ENCODE results near the gene GPR156. TPM values are rescaled to one million over a fixed set of nuclear protein-coding genes. Genes with fewer than 3 reads are reported as not detected.

The GPR156 gene
- total RNA-seq, 2 donors from 2014 or later: not detected

GRCh38 chr3:120203016-120203415, 82.0 kb downstream of the GPR156 start:
- Mint-ChIP-seq H3K9me3 (no peaks in the 10 kb centered on the region), H3K27ac (no peak overlapping the region), H3K4me3 (no peak overlapping the region), H3K36me3 (ENCODE audit: insufficient read depth in 2 of 2) (no peaks in the 10 kb centered on the region), H3K27me3 (ENCODE audit: low read depth) (no peaks in the 10 kb centered on the region), H3K4me1 (ENCODE audit: low read depth) (no peaks in the 10 kb centered on the region)
- DNase-seq: no peak
- ATAC-seq (replicated peaks in 1 of 2): no peak

- ATAC-seq (replicated peaks in 1 of 2) (no peak), DNase-seq (no peak)
- Mint-ChIP-seq H3K27ac (no peak overlapping the region), H3K4me3 (no peak overlapping the region), H3K36me3 (ENCODE audit: insufficient read depth in 2 of 2) (no peaks in the 10 kb centered on the region), H3K9me3 (no peaks in the 10 kb centered on the region), H3K27me3 (ENCODE audit: low read depth) (no peaks in the 10 kb centered on the region), H3K4me1 (ENCODE audit: low read depth) (no peaks in the 10 kb centered on the region)
Measured at GRCh38 chr3:120202363-120202762, 82.7 kb downstream of the GPR156 start.

GRCh38 chr3:120200493-120201235, 84.4 kb downstream of the GPR156 start:
- Mint-ChIP-seq H3K36me3 (ENCODE audit: insufficient read depth in 2 of 2) (no peaks in the 10 kb centered on the region), H3K4me1 (ENCODE audit: low read depth) (no peaks in the 10 kb centered on the region), H3K9me3 (no peaks in the 10 kb centered on the region), H3K27ac (no peak overlapping the region), H3K4me3 (no peak overlapping the region), H3K27me3 (ENCODE audit: low read depth) (no peaks in the 10 kb centered on the region)
- DNase-seq: no peak
- ATAC-seq (replicated peaks in 1 of 2): no peak

GRCh38 chr3:120198305-120198878, 86.6 kb downstream of the GPR156 start:
- Mint-ChIP-seq H3K4me1 (ENCODE audit: low read depth) (no peaks in the 10 kb centered on the region), H3K27me3 (ENCODE audit: low read depth) (no peaks in the 10 kb centered on the region), H3K9me3 (no peaks in the 10 kb centered on the region), H3K4me3 (no peak overlapping the region), H3K27ac (no peak overlapping the region), H3K36me3 (ENCODE audit: insufficient read depth in 2 of 2) (no peaks in the 10 kb centered on the region)
- DNase-seq (no peak), ATAC-seq (replicated peaks in 1 of 2) (no peak)

GRCh38 chr3:120196812-120197211, 88.2 kb downstream of the GPR156 start:
- ATAC-seq (replicated peaks in 1 of 2) (no peak), DNase-seq (no peak)
- H3K4me1 Mint-ChIP-seq (ENCODE audit: low read depth): no peaks in the 10 kb centered on the region
- no peaks in the 10 kb centered on the region for H3K9me3 Mint-ChIP-seq
- H3K4me3 Mint-ChIP-seq: no peak overlapping the region
- H3K27me3 Mint-ChIP-seq (ENCODE audit: low read depth): no peaks in the 10 kb centered on the region
- no peaks in the 10 kb centered on the region for H3K36me3 Mint-ChIP-seq (ENCODE audit: insufficient read depth in 2 of 2)
- H3K27ac Mint-ChIP-seq: no peak overlapping the region

- H3K27ac Mint-ChIP-seq: no peak overlapping the region
- DNase-seq (no peak), ATAC-seq (replicated peaks in 1 of 2) (no peak)
- H3K27me3 Mint-ChIP-seq (ENCODE audit: low read depth): no peaks in the 10 kb centered on the region
- no peaks in the 10 kb centered on the region for H3K4me1 Mint-ChIP-seq (ENCODE audit: low read depth)
- H3K4me3 Mint-ChIP-seq: no peak overlapping the region
- H3K9me3 Mint-ChIP-seq: no peaks in the 10 kb centered on the region
- H3K36me3 Mint-ChIP-seq (ENCODE audit: insufficient read depth in 2 of 2): no peaks in the 10 kb centered on the region
Measured at GRCh38 chr3:120196333-120196732, 88.7 kb downstream of the GPR156 start.

- DNase-seq (no peak), ATAC-seq (replicated peaks in 1 of 2) (no peak)
- Mint-ChIP-seq H3K36me3 (ENCODE audit: insufficient read depth in 2 of 2) (no peaks in the 10 kb centered on the region), H3K27ac (no peak overlapping the region), H3K4me1 (ENCODE audit: low read depth) (no peaks in the 10 kb centered on the region), H3K4me3 (no peak overlapping the region), H3K9me3 (no peaks in the 10 kb centered on the region), H3K27me3 (ENCODE audit: low read depth) (no peaks in the 10 kb centered on the region)
Measured at GRCh38 chr3:120193554-120193953, 91.5 kb downstream of the GPR156 start.

- Mint-ChIP-seq H3K27me3 (ENCODE audit: low read depth) (no peaks in the 10 kb centered on the region), H3K4me1 (ENCODE audit: low read depth) (no peaks in the 10 kb centered on the region), H3K9me3 (no peaks in the 10 kb centered on the region), H3K27ac (no peak overlapping the region), H3K4me3 (no peak overlapping the region), H3K36me3 (ENCODE audit: insufficient read depth in 2 of 2) (no peaks in the 10 kb centered on the region)
- ATAC-seq (replicated peaks in 1 of 2) (no peak), DNase-seq (no peak)
Measured at GRCh38 chr3:120192579-120192978, 92.4 kb downstream of the GPR156 start.

- ATAC-seq (replicated peaks in 1 of 2) (no peak), DNase-seq (no peak)
- no peak overlapping the region for H3K27ac Mint-ChIP-seq
- H3K9me3 Mint-ChIP-seq: no peaks in the 10 kb centered on the region
- no peaks in the 10 kb centered on the region for H3K4me1 Mint-ChIP-seq (ENCODE audit: low read depth)
- H3K27me3 Mint-ChIP-seq (ENCODE audit: low read depth): no peaks in the 10 kb centered on the region
- no peaks in the 10 kb centered on the region for H3K36me3 Mint-ChIP-seq (ENCODE audit: insufficient read depth in 2 of 2)
- no peak overlapping the region for H3K4me3 Mint-ChIP-seq
Measured at GRCh38 chr3:120192159-120192558, 92.9 kb downstream of the GPR156 start.

GRCh38 chr3:120182613-120183511, 102.2 kb downstream of the GPR156 start:
- no peaks in the 10 kb centered on the region for H3K4me1 Mint-ChIP-seq (ENCODE audit: low read depth)
- DNase-seq (no peak), ATAC-seq (replicated peaks in 1 of 2) (no peak)
- H3K27me3 Mint-ChIP-seq (ENCODE audit: low read depth): peaks cover 18% of the 10 kb centered on the region
- H3K4me3 Mint-ChIP-seq: no peak overlapping the region
- H3K36me3 Mint-ChIP-seq (ENCODE audit: insufficient read depth in 2 of 2): no peaks in the 10 kb centered on the region
- no peaks in the 10 kb centered on the region for H3K9me3 Mint-ChIP-seq
- no peak overlapping the region for H3K27ac Mint-ChIP-seq

GRCh38 chr3:120181632-120182031, 103.4 kb downstream of the GPR156 start:
- H3K27me3 Mint-ChIP-seq (ENCODE audit: low read depth): peaks cover 18% of the 10 kb centered on the region
- ATAC-seq (replicated peaks in 1 of 2) (no peak), DNase-seq (no peak)
- no peaks in the 10 kb centered on the region for H3K4me1 Mint-ChIP-seq (ENCODE audit: low read depth)
- H3K27ac Mint-ChIP-seq: no peak overlapping the region
- no peaks in the 10 kb centered on the region for H3K9me3 Mint-ChIP-seq
- no peaks in the 10 kb centered on the region for H3K36me3 Mint-ChIP-seq (ENCODE audit: insufficient read depth in 2 of 2)
- H3K4me3 Mint-ChIP-seq: no peak overlapping the region

- ATAC-seq (replicated peaks in 1 of 2) (no peak), DNase-seq (no peak)
- peaks cover 18% of the 10 kb centered on the region for H3K27me3 Mint-ChIP-seq (ENCODE audit: low read depth)
- H3K27ac Mint-ChIP-seq: no peak overlapping the region
- no peaks in the 10 kb centered on the region for H3K4me1 Mint-ChIP-seq (ENCODE audit: low read depth)
- no peaks in the 10 kb centered on the region for H3K9me3 Mint-ChIP-seq
- H3K4me3 Mint-ChIP-seq: no peak overlapping the region
- H3K36me3 Mint-ChIP-seq (ENCODE audit: insufficient read depth in 2 of 2): no peaks in the 10 kb centered on the region
Measured at GRCh38 chr3:120180731-120181412, 104.2 kb downstream of the GPR156 start.
